GM19438 (cell line): Measurements from ENCODE around the gene MAT1A.
"Not testable (repeated sequence)": the region's sequence is repeated elsewhere in the genome, so short reads cannot be mapped to it uniquely, and the experiment has no call there.

Source experiments
- ATAC-seq: cut with Tn5 transposase; IDR thresholded peaks from one replicate; pipeline ENCODE4 v1.9.1; 2021; ENCODE audit warnings: low read depth; ENCODE audit not compliant: unreplicated experiment

MAT1A gene

DNA sequence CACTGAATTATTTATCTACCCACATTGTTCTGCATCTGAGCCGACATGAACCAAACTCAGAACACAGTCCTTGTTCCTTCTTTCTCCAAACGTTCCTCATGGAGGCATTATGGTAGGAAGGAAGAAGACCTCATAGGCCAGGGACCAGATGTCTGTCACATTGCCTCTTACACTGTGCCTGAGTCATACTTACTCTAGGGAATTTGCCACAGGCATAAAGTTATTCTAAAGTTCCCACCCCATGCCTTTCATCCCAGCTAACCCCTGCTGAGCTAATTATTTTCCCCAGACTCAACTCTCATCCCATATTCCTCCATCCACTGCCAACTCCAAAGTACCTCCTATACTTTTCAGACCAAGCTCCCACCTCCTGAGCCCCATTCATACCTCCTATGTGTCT, 21.2 kb downstream of the MAT1A start:
- ATAC-seq, result no peak

DNA sequence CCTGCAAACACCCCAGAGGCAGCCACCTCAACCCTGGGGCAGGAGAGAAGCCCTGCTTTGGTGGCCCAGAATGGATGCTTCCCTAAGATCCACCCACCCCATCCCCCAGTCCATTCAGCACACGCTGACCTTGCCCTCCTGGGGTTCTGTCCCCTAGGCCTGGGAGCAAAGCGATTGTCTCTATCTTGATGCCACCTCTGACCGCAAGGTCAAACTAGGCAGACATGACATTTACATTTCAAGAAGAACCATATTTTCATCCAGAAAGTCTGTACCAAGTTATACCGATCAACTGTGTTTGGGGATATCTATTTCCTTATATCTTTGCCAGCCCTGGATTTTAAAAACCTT, 23.0 kb downstream of the MAT1A start:
- ATAC-seq, result no peak

- ATAC-seq, result no peak
Measured at GRCh38 chr10:80265740-80266512, 23.5 kb downstream of the MAT1A start.

- ATAC-seq, result no peak
Measured at GRCh38 chr10:80264081-80265056, 25.1 kb downstream of the MAT1A start.

GRCh38 chr10:80261316-80262030, 28.0 kb downstream of the MAT1A start:
- no peak for ATAC-seq

DNA sequence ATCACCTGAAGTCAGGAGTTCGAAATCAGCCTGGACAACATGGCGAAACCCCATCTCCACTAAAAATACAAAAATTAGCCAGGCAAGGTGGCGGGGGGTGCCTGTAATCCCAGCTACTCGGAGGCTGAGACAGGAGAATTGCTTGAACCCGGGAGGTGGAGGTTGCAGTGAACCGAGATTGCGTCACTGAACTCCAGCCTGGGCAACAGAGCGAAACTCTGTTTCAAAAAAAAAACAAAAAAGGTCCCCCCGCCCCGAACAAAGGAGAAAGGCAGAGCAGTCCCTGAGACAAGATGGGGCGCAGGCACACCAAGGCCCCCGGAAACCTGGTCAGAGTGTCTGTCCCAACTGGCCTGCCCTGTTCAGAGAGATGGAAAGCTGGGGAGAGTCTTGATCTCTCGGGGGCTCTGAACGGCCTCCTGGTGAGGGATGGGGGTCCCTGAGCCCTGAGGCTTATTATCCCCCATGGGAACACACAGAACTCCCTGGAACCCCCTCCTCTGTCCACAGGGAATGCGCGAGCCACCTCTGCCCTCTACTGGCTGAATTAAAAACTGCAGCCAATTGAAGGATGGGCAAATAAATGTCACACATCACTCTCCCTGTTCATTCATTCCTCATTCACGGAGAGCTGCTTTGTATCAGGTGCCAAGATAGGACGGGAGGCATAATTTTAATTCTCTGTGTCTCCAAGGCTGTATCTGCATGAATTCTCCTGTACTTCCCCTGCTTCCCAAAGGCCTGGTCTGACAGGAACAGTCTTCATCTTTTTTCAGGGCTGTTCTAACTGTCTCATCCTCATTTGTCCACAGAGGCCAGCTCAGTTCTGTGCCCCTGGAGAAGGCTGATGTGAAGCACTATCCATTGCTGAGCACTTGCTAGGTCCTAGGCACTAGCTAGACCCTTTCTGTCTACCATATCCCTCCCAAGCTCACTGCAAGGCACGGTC, 28.9 kb downstream of the MAT1A start:
- no peak for ATAC-seq

DNA sequence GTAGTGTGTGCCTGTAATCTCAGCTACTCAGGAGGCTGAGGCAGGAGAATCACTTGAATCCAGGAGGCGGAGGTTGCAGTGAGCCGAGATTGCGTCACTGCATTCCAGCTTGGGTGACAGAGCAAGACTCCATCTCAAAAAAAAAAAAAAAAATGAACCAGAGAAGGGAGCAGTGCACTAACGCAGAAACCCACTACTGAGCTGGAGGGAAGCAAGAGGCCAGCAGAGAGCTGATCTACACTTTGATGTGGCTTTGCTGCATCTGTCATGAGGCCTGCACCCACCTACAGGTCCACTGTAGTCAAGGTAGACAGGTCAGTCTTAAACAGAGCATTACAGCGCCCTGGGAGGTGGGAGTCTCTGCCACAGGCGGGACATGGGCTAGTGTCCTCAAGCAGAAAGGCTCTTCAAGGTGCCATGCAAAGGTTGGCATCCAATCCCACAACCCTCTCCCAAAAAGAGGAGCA, 30.0 kb downstream of the MAT1A start:
- ATAC-seq, result no peak

DNA sequence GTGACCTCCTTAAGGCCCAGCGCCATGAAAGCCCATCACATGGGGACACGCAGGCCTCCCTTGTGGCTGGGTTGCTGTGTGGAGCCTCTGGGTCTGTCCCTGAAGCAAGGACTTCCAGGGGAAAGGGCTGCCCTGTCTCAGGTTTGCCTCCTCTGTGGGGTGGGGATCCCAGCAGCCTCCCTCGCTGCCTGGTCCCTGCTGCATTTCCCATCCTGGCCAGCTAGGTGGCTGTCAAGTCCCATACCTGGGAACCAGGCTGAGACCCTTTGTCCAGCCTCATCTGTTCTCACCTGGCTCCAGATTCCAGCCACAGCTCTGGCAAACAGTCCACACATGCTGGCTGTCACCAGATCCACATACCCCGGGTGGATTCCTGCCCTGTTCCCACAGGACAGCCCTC, 32.7 kb downstream of the MAT1A start:
- not testable (repeated sequence) for ATAC-seq

- ATAC-seq, result not testable (repeated sequence)
Measured at GRCh38 chr10:80254726-80255125, 34.7 kb downstream of the MAT1A start.

GRCh38 chr10:80253963-80254271, 35.5 kb downstream of the MAT1A start:
- not testable (repeated sequence) for ATAC-seq

- ATAC-seq, result peak; percentile 73
Measured at GRCh38 chr10:80253266-80253962, 36.0 kb downstream of the MAT1A start.

- no peak for ATAC-seq
Measured at GRCh38 chr10:80252296-80252887, 37.1 kb downstream of the MAT1A start.

GRCh38 chr10:80251703-80252280, 37.7 kb downstream of the MAT1A start:
- not testable (repeated sequence) for ATAC-seq

GRCh38 chr10:80250399-80250798, 39.1 kb downstream of the MAT1A start:
- ATAC-seq, result not testable (repeated sequence)

- ATAC-seq, result not testable (repeated sequence)
Measured at GRCh38 chr10:80249906-80250305, 39.6 kb downstream of the MAT1A start.

DNA sequence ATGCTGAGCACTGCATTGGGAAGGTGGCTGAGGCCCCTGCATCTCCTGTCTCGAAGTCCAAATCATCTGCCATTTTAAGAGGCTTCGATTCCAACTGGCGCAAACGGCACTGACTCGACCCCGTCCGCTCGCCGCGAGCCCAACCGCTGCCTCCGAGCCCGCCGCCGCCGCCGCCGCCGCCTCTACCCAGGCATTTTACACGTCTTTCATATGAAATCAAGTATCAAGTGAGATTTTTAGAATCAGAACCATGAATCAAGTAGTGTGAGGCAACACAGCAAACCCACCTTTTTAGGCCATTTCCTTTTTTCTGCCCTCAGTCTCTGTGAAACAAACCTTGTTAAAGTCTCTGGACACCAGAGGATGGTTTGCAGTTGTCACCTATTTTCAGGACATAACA, 41.8 kb downstream of the MAT1A start:
- ATAC-seq, result not testable (repeated sequence)

- not testable (repeated sequence) for ATAC-seq
Measured at GRCh38 chr10:80244371-80244770, 45.1 kb downstream of the MAT1A start.

- not testable (repeated sequence) for ATAC-seq
Measured at GRCh38 chr10:80242341-80242740, 47.1 kb downstream of the MAT1A start.
